SK-N-DZ (cell line): ENCODE data around the gene TUT4. TPM values are rescaled to one million over a fixed set of nuclear protein-coding genes. Genes with fewer than 3 reads are reported as not detected.
"Not testable (repeated sequence)": the region's sequence is repeated elsewhere in the genome, so short reads cannot be mapped to it uniquely, and the experiment has no call there.

Experiments used
- DNase-seq: peaks from one replicate; pipeline ENCODE4 v3.0.0-alpha.2; 2015; ENCODE audit warnings: low spot score
- polyA plus RNA-seq, 2 experiments: library from polyadenylated mRNA; depleted of rRNA; stranded (reverse); fragments of >200 nt; gene quantifications; 2 replicates each; pipeline ENCODE4 v1.2.3, GENCODE V29; 2014

TUT4 gene
- 30.2 and 36.1 TPM in 2 replicates for polyA plus RNA-seq (2014; cell fraction: cytosol; rRNA removed)
- polyA plus RNA-seq (2014; cell fraction: nucleus; rRNA removed) = 71.3 and 111 TPM in 2 replicates

GRCh38 chr1:52552505-52553361, at the start of gene TUT4:
TSS of gene TUT4 (minus strand) at chr1:52553092. CDS start at chr1:52526280, 26,812 bp downstream.
- DNase-seq = peak; percentile 85

GRCh38 chr1:52601991-52602855, 49.3 kb upstream of the TUT4 start, which contains the start of gene GPX7:
TSS of gene GPX7 (plus strand) at chr1:52602371. CDS start at chr1:52602410, 39 bp downstream.
- DNase-seq = no peak

GRCh38 chr1:52601519-52601918, 48.6 kb upstream of the TUT4 start:
- DNase-seq = no peak

GRCh38 chr1:52600533-52601179, 47.8 kb upstream of the TUT4 start:
- DNase-seq = no peak

- no peak for DNase-seq
Measured at GRCh38 chr1:52599236-52599635, 46.3 kb upstream of the TUT4 start.

- no peak for DNase-seq
Measured at GRCh38 chr1:52598729-52599128, 45.8 kb upstream of the TUT4 start.

GRCh38 chr1:52597912-52598311, 45.0 kb upstream of the TUT4 start:
- no peak for DNase-seq

GRCh38 chr1:52595061-52595460, 42.2 kb upstream of the TUT4 start:
- DNase-seq = no peak

GRCh38 chr1:52593495-52593894, 40.6 kb upstream of the TUT4 start:
- DNase-seq = no peak

- no peak for DNase-seq
Measured at GRCh38 chr1:52592637-52593323, 39.9 kb upstream of the TUT4 start.

- DNase-seq = peak; percentile 87
Measured at GRCh38 chr1:52590266-52590665, 37.4 kb upstream of the TUT4 start.

GRCh38 chr1:52588535-52588934, 35.6 kb upstream of the TUT4 start:
- no peak for DNase-seq

- DNase-seq = no peak
Measured at GRCh38 chr1:52588027-52588426, 35.1 kb upstream of the TUT4 start.

GRCh38 chr1:52585474-52585873, 32.6 kb upstream of the TUT4 start:
- DNase-seq = no peak

- no peak for DNase-seq
Measured at GRCh38 chr1:52582116-52582696, 29.3 kb upstream of the TUT4 start.

- no peak for DNase-seq
Measured at GRCh38 chr1:52580283-52580682, 27.4 kb upstream of the TUT4 start.

GRCh38 chr1:52579415-52579814, 26.5 kb upstream of the TUT4 start:
- no peak for DNase-seq

GRCh38 chr1:52578066-52578465, 25.2 kb upstream of the TUT4 start:
- not testable (repeated sequence) for DNase-seq

- DNase-seq = no peak
Measured at GRCh38 chr1:52576074-52576473, 23.2 kb upstream of the TUT4 start.

GRCh38 chr1:52574594-52574993, 21.7 kb upstream of the TUT4 start:
- DNase-seq = no peak

- DNase-seq = no peak
Measured at GRCh38 chr1:52572387-52572786, 19.5 kb upstream of the TUT4 start.
